PC-3 (cell line): ENCODE results near the gene SLC12A6. TPM values are rescaled to one million over a fixed set of nuclear protein-coding genes. Genes with fewer than 3 reads are reported as not detected.

ENCODE experiments used
- ATAC-seq: fragments of 200-7000 bp; cut with Tn5 transposase; 2 replicates; pipeline ENCODE4 v1.9.1; 2020; ENCODE audit warnings: mild to moderate bottlenecking, moderate library complexity
- BruUV-seq: library from RNA; stranded (reverse); fragments of 400-500 nt; replicated peaks from 2 replicates; lab custom pipeline; 2021; lab: Mats Ljungman, UMichigan
- CTCF ChIA-PET: fragments of 300-600 bp; sonication (Branson Sonifier 250); formaldehyde crosslinking; loops from one replicate; lab custom pipeline; 2022; ENCODE audit warnings: antibody characterized with exemption; lab: Charles Lee
- POLR2A ChIA-PET: fragments of 300-600 bp; sonication (Branson Sonifier 250); formaldehyde crosslinking; loops from one replicate; lab custom pipeline; 2022; ENCODE audit warnings: antibody characterized with exemption; ENCODE audit not compliant: unreplicated experiment; lab: Charles Lee
- DNase-seq: peaks from one replicate; pipeline ENCODE4 v3.0.0-alpha.2; 2015
- H2AFZ ChIP-seq: fragments of 300-600 bp; sonication (generic); 2 replicates; pipeline ENCODE4 v1.6.0; 2016; ENCODE audit warnings: antibody characterized with exemption, low read length
- H3F3A ChIP-seq: fragments of 300-600 bp; sonication (generic); one replicate; pipeline ENCODE4 v1.6.0; 2017; ENCODE audit warnings: antibody characterized with exemption, low read length, control low read depth, mild to moderate bottlenecking; ENCODE audit not compliant: unreplicated experiment
- H3K27ac ChIP-seq: fragments of 300-600 bp; sonication (generic); 2 replicates; pipeline ENCODE4 v1.5.1; 2016; ENCODE audit warnings: mild to moderate bottlenecking, low read length
- H3K27me3 ChIP-seq: fragments of 300-600 bp; sonication (generic); 2 replicates; pipeline ENCODE4 v1.6.1; 2016; ENCODE audit warnings: low read length, mixed read lengths
- H3K36me3 ChIP-seq: fragments of 300-600 bp; sonication (generic); 2 replicates; pipeline ENCODE4 v1.6.1; 2016; ENCODE audit warnings: low read depth, mixed run types, low read length, mixed read lengths
- H3K4me1 ChIP-seq: fragments of 300-600 bp; sonication (generic); 2 replicates; pipeline ENCODE4 v1.5.1; 2016; ENCODE audit warnings: low read length; ENCODE audit not compliant: insufficient read depth
- H3K4me2 ChIP-seq: fragments of 300-600 bp; sonication (generic); 2 replicates; pipeline ENCODE4 v1.6.0; 2016; ENCODE audit warnings: low read length
- H3K4me3 ChIP-seq: fragments of 300-600 bp; sonication (generic); 2 replicates; pipeline ENCODE4 v1.5.1; 2016; ENCODE audit warnings: mild to moderate bottlenecking, low read length, mixed read lengths
- H3K79me2 ChIP-seq: fragments of 300-600 bp; sonication (generic); 2 replicates; pipeline ENCODE4 v1.6.1; 2017; ENCODE audit warnings: low read length, mixed read lengths
- H3K9ac ChIP-seq: fragments of 300-600 bp; sonication (generic); 2 replicates; pipeline ENCODE4 v1.6.0; 2016; ENCODE audit warnings: mild to moderate bottlenecking, low read length
- H3K9me2 ChIP-seq: fragments of 300-600 bp; sonication (generic); replicated peaks from 2 replicates; pipeline ENCODE4 v1.6.1; 2016; ENCODE audit warnings: mixed run types, low read length, mixed read lengths
- H3K9me3 ChIP-seq: fragments of 300-600 bp; sonication (generic); 2 replicates; pipeline ENCODE4 v1.6.1; 2016; ENCODE audit warnings: low read length, mixed read lengths
- H4K20me1 ChIP-seq: fragments of 300-600 bp; sonication (generic); 2 replicates; pipeline ENCODE4 v1.6.1; 2016; ENCODE audit warnings: low read length, mixed read lengths
- EZH2 ChIP-seq: fragments of 300-600 bp; sonication (generic); IDR thresholded peaks from one replicate; pipeline ENCODE4 v1.6.1; 2017; ENCODE audit warnings: antibody characterized with exemption, mild to moderate bottlenecking, low read length; ENCODE audit not compliant: unreplicated experiment
- EZH2phosphoT487 ChIP-seq: fragments of 300-600 bp; sonication (generic); IDR thresholded peaks from 2 replicates; pipeline ENCODE4 v1.6.1; 2018; ENCODE audit warnings: mild to moderate bottlenecking, antibody characterized with exemption, low read length, borderline replicate concordance
- intact Hi-C: fragments of 100-400 bp; cut with micrococcal nuclease; formaldehyde crosslinking; loops from 2 replicates; pipeline ENCODE4 v1.9.0; 2023
- total RNA-seq: library from RNA; depleted of rRNA; stranded (reverse); fragments of >200 nt; gene quantifications from 2 replicates; pipeline ENCODE4 v1.2.3, GENCODE V29; 2014
- TF ChIP-seq, protein P1 (sequence below): fragments of 300-600 bp; sonication (generic); conservative IDR thresholded peaks from 2 replicates; pipeline ENCODE4 v1.5.1; 2017; ENCODE audit warnings: antibody characterized with exemption, low read depth, mild to moderate bottlenecking, low read length

Gene SLC12A6
- total RNA-seq, 1 experiment from 2014 or later, result 22.9 TPM

GRCh38 chr15:34240537-34240936, 97.0 kb downstream of the SLC12A6 start:
- DNase-seq (no peak), ATAC-seq (no peak)
- intact Hi-C loops, result no loop called here
- H3K36me3 ChIP-seq, result peaks cover 33% of the 10 kb centered on the region
- ChIA-PET POLR2A (no interaction called here), CTCF (interaction anchor here (0.7 kb wide), 1 partner anchor 35 kb away, joined by 3 read pairs; no protein-coding TSS in a partner anchor)
- H3K4me1 ChIP-seq, result peaks cover 38% of the 10 kb centered on the region
- no TSS peak for BruUV-seq
- H4K20me1 ChIP-seq, result no peaks in the 10 kb centered on the region
- TF ChIP-seq, protein P1, sequence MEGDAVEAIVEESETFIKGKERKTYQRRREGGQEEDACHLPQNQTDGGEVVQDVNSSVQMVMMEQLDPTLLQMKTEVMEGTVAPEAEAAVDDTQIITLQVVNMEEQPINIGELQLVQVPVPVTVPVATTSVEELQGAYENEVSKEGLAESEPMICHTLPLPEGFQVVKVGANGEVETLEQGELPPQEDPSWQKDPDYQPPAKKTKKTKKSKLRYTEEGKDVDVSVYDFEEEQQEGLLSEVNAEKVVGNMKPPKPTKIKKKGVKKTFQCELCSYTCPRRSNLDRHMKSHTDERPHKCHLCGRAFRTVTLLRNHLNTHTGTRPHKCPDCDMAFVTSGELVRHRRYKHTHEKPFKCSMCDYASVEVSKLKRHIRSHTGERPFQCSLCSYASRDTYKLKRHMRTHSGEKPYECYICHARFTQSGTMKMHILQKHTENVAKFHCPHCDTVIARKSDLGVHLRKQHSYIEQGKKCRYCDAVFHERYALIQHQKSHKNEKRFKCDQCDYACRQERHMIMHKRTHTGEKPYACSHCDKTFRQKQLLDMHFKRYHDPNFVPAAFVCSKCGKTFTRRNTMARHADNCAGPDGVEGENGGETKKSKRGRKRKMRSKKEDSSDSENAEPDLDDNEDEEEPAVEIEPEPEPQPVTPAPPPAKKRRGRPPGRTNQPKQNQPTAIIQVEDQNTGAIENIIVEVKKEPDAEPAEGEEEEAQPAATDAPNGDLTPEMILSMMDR, result no peak
- TF ChIP-seq EZH2, result no peak
- TF ChIP-seq EZH2phosphoT487, result no peak
- H3K9me3 ChIP-seq, result no peaks in the 10 kb centered on the region
- H3K9me2 ChIP-seq, result no peaks in the 10 kb centered on the region
- H3F3A ChIP-seq, result peaks cover 5% of the 10 kb centered on the region
- H3K4me2 ChIP-seq, result peak overlapping the region; percentile 61
- H3K9ac ChIP-seq, result peak overlapping the region; percentile 93
- H3K27me3 ChIP-seq, result no peaks in the 10 kb centered on the region
- no peak overlapping the region for H2AFZ ChIP-seq
- no peaks in the 10 kb centered on the region for H3K79me2 ChIP-seq
- no peak overlapping the region for H3K4me3 ChIP-seq
- peak overlapping the region; percentile 98 for H3K27ac ChIP-seq

GRCh38 chr15:34239151-34239808, 98.3 kb downstream of the SLC12A6 start:
- no peak overlapping the region for H2AFZ ChIP-seq
- POLR2A ChIA-PET, result interaction anchor here (0.6 to 0.7 kb wide), 2 partner anchors 22 to 41 kb away, joined by 3 read pairs; no protein-coding TSS in a partner anchor
- ATAC-seq (peak; percentile 97), DNase-seq (peak; percentile 99)
- peak overlapping the region; percentile 98 for H3K27ac ChIP-seq
- no peaks in the 10 kb centered on the region for H3K9me2 ChIP-seq
- H3K4me2 ChIP-seq, result peak overlapping the region; percentile 61
- intact Hi-C loops, result loop anchor here (1.0 kb wide), 4 partner anchors 22 to 96 kb away; no protein-coding TSS in a partner anchor
- H3K36me3 ChIP-seq, result peaks cover 33% of the 10 kb centered on the region
- no peaks in the 10 kb centered on the region for H3K79me2 ChIP-seq
- H3K9ac ChIP-seq, result peak overlapping the region; percentile 95
- BruUV-seq, result no TSS peak
- H4K20me1 ChIP-seq, result no peaks in the 10 kb centered on the region
- TF ChIP-seq, protein P1, result no peak
- TF ChIP-seq EZH2phosphoT487, result no peak
- TF ChIP-seq EZH2, result no peak
- H3F3A ChIP-seq, result peaks cover 5% of the 10 kb centered on the region
- H3K4me1 ChIP-seq, result peaks cover 38% of the 10 kb centered on the region
- H3K4me3 ChIP-seq, result 0 out of 2 replicates have a peak overlapping the region, but pooled peaks have one; percentile 20
- H3K27me3 ChIP-seq, result no peaks in the 10 kb centered on the region
- no peaks in the 10 kb centered on the region for H3K9me3 ChIP-seq
- CTCF ChIA-PET, result no interaction called here

DNA sequence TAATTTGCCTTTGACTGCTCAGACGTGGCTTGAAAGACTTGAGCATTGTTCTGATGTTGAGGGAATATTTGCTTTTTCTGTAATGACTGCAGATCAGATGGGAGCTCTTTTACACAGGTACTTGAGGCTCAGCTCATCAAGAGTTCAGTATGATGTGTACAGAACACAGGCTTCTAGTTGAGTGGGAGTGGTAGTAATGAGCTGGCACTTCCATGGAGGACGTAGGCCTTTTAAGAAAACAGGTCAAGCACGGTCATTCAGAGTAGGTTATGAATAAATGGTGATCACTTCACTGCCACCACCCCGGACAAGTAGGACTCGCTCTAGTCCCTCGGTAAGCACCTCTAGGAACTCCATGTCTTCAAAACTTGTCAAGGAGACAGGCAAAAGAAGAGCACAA, 104.0 kb downstream of the SLC12A6 start:
- ATAC-seq (no peak), DNase-seq (no peak)
- BruUV-seq, result no TSS peak
- Histone ChIP-seq H3K27ac (peak overlapping the region; percentile 72; the same call in 1 of the 2 replicates), H3K27me3 (no peaks in the 10 kb centered on the region), H3K79me2 (no peaks in the 10 kb centered on the region), H3K4me3 (no peak overlapping the region), H3F3A (no peaks in the 10 kb centered on the region), H4K20me1 (no peaks in the 10 kb centered on the region), H3K9me2 (no peaks in the 10 kb centered on the region), H2AFZ (no peak overlapping the region), H3K9me3 (no peaks in the 10 kb centered on the region), H3K9ac (no peak overlapping the region), H3K4me1 (peaks cover 19% of the 10 kb centered on the region), H3K36me3 (peaks cover 44% of the 10 kb centered on the region), H3K4me2 (no peak overlapping the region)
- intact Hi-C loops, result loop anchor here (5.0 kb wide), 1 partner anchor 34 kb away; no protein-coding TSS in a partner anchor
- CTCF ChIA-PET, result interaction anchor here (0.5 kb wide), 1 partner anchor 1252 kb away, joined by 4 read pairs; no protein-coding TSS in a partner anchor
- POLR2A ChIA-PET, result interaction anchor here (0.6 kb wide), 1 partner anchor 63 kb away, joined by 4 read pairs; no protein-coding TSS in a partner anchor
- TF ChIP-seq EZH2 (no peak), EZH2phosphoT487 (no peak)
- TF ChIP-seq, protein P1, result no peak
